ENCODE measurements around the gene RCOR1.
A peak's percentile ranks its signal among the peaks of the same experiment; 100 is the strongest.

Gene RCOR1

GRCh38 chr14:102662636-102663430, 70.4 kb downstream of the RCOR1 start:
- TF ChIP-seq CTCF (IDR thresholded peaks at IDR 0.05) = no peak
- H3K27me3 ChIP-seq = no peaks in the 10 kb centered on the region
- no peaks in the 10 kb centered on the region for H3K9me3 ChIP-seq
- H3K27ac ChIP-seq = peak overlapping the region; percentile 82
- peak overlapping the region in 1 of 2 experiments; percentile 26 for H3K4me3 ChIP-seq (ENCODE audit: low read depth in 1 of 2, low read length in 1 of 2)
- no peaks in the 10 kb centered on the region for H3K36me3 ChIP-seq
- H3K4me1 ChIP-seq (ENCODE audit: control insufficient read depth in 1 of 2, insufficient read depth in 1 of 2, low read depth in 1 of 2, low read length in 1 of 2) = peaks cover 83 to 98% of the 10 kb centered on the region in 2 experiments

GRCh38 chr14:102663440-102663839, 71.0 kb downstream of the RCOR1 start:
- Histone ChIP-seq H3K9me3 (no peaks in the 10 kb centered on the region), H3K4me1 (ENCODE audit: control insufficient read depth in 1 of 2, insufficient read depth in 1 of 2, low read depth in 1 of 2, low read length in 1 of 2) (peaks cover 88 to 98% of the 10 kb centered on the region in 2 experiments), H3K27ac (peak overlapping the region; percentile 82), H3K27me3 (no peaks in the 10 kb centered on the region), H3K4me3 (ENCODE audit: low read depth in 1 of 2, low read length in 1 of 2) (peak overlapping the region in 1 of 2 experiments; percentile 26), H3K36me3 (no peaks in the 10 kb centered on the region)
- no peak for TF ChIP-seq CTCF (IDR thresholded peaks at IDR 0.05)

GRCh38 chr14:102665621-102666020, 73.2 kb downstream of the RCOR1 start:
- Histone ChIP-seq H3K27ac (peak overlapping the region; percentile 82), H3K9me3 (no peaks in the 10 kb centered on the region)

GRCh38 chr14:102666635-102667034, 74.2 kb downstream of the RCOR1 start:
- Histone ChIP-seq H3K4me1 (ENCODE audit: control insufficient read depth in 1 of 2, insufficient read depth in 1 of 2, low read depth in 1 of 2, low read length in 1 of 2) (peaks cover 91 to 99% of the 10 kb centered on the region in 2 experiments), H3K4me3 (ENCODE audit: low read depth in 1 of 2, low read length in 1 of 2) (no peak overlapping the region), H3K9me3 (no peaks in the 10 kb centered on the region), H3K36me3 (no peaks in the 10 kb centered on the region), H3K27ac (peak overlapping the region; percentile 82), H3K27me3 (no peaks in the 10 kb centered on the region)
- no peak for TF ChIP-seq CTCF (IDR thresholded peaks at IDR 0.05)

More at GRCh38 chr14:102665621-102666020, 73.2 kb downstream of the RCOR1 start:
- no peaks in the 10 kb centered on the region for H3K27me3 ChIP-seq
- TF ChIP-seq CTCF (IDR thresholded peaks at IDR 0.05) = no peak
- H3K4me3 ChIP-seq (ENCODE audit: low read depth in 1 of 2, low read length in 1 of 2) = no peak overlapping the region
- H3K4me1 ChIP-seq (ENCODE audit: control insufficient read depth in 1 of 2, insufficient read depth in 1 of 2, low read depth in 1 of 2, low read length in 1 of 2) = peaks cover 95 to 99% of the 10 kb centered on the region in 2 experiments
- no peaks in the 10 kb centered on the region for H3K36me3 ChIP-seq

GRCh38 chr14:102667703-102668102, 75.3 kb downstream of the RCOR1 start:
- Histone ChIP-seq H3K36me3 (no peaks in the 10 kb centered on the region), H3K4me1 (ENCODE audit: control insufficient read depth in 1 of 2, insufficient read depth in 1 of 2, low read depth in 1 of 2, low read length in 1 of 2) (peaks cover 81 to 94% of the 10 kb centered on the region in 2 experiments), H3K27ac (peak overlapping the region; percentile 82), H3K9me3 (no peaks in the 10 kb centered on the region), H3K4me3 (ENCODE audit: low read depth in 1 of 2, low read length in 1 of 2) (no peak overlapping the region), H3K27me3 (no peaks in the 10 kb centered on the region)
- no peak for TF ChIP-seq CTCF (IDR thresholded peaks at IDR 0.05)

Data from neutrophil (primary cell).